Epithelial cell of esophagus (primary cell): ENCODE results near the gene WWTR1.

Experiments
- DNase-seq: peaks from one replicate; pipeline ENCODE4 v3.0.0; 2010; ENCODE audit warnings: low read depth
- H3K4me3 ChIP-seq: 2 replicates; pipeline ENCODE4 v1.5.1; 2011; ENCODE audit warnings: mild to moderate bottlenecking, low read length, control low read depth
- TF ChIP-seq, protein P1 (sequence below): IDR thresholded peaks from 2 replicates; pipeline ENCODE4 v1.5.1; 2011; ENCODE audit warnings: low read depth, mild to moderate bottlenecking, low read length, control low read depth, inconsistent platforms; ENCODE audit not compliant: insufficient read depth; ENCODE audit errors: missing control alignments

WWTR1 gene

DNA sequence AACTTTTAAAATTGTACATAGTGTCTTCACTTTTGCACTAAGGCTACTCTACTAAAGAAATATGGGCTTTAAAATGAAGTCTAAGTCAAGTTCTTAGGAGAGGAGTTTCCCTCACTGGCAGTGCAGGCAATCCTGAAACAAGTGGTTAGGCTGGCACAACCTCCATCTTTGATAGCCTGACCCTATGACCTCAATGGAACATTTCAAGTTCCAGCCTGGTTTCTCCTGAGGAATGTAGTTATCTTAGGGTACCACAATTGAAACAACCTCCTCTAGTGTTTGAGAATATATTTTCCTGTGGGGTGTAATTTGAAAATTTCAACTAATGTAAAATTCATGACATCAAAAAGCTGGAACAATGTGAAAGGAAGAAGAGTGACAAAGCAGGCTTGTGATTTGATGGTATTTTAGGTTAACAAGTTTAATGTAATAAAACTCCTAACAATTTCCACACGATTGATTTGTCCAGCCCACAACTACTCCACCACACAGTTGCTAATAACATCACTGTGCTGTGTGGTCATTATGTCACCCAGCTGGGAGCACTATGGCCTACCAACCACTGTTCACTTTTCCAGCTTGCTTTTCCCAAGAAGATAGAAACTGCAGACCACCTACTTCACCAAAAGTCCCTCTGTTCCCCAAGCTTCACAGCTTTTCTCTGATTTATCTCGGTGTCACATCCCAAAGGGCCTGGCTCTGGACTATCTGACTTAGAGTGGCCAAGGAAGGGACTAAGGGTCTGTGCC lies 1.8 kb downstream of the WWTR1 start:
- peak overlapping the region; percentile 59 for H3K4me3 ChIP-seq
- DNase-seq: no peak

GRCh38 chr3:149654188-149654601 lies 3.6 kb downstream of the WWTR1 start:
- TF ChIP-seq, protein P1, sequence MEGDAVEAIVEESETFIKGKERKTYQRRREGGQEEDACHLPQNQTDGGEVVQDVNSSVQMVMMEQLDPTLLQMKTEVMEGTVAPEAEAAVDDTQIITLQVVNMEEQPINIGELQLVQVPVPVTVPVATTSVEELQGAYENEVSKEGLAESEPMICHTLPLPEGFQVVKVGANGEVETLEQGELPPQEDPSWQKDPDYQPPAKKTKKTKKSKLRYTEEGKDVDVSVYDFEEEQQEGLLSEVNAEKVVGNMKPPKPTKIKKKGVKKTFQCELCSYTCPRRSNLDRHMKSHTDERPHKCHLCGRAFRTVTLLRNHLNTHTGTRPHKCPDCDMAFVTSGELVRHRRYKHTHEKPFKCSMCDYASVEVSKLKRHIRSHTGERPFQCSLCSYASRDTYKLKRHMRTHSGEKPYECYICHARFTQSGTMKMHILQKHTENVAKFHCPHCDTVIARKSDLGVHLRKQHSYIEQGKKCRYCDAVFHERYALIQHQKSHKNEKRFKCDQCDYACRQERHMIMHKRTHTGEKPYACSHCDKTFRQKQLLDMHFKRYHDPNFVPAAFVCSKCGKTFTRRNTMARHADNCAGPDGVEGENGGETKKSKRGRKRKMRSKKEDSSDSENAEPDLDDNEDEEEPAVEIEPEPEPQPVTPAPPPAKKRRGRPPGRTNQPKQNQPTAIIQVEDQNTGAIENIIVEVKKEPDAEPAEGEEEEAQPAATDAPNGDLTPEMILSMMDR: no peak
- no peak for DNase-seq
- no peak overlapping the region for H3K4me3 ChIP-seq

More for the DNA sequence above, 1.8 kb downstream of the WWTR1 start:
- TF ChIP-seq, protein P1: no peak

GRCh38 chr3:149653564-149653963 lies 4.3 kb downstream of the WWTR1 start:
- TF ChIP-seq, protein P1: no peak
- DNase-seq: no peak
- H3K4me3 ChIP-seq: no peak overlapping the region

DNA sequence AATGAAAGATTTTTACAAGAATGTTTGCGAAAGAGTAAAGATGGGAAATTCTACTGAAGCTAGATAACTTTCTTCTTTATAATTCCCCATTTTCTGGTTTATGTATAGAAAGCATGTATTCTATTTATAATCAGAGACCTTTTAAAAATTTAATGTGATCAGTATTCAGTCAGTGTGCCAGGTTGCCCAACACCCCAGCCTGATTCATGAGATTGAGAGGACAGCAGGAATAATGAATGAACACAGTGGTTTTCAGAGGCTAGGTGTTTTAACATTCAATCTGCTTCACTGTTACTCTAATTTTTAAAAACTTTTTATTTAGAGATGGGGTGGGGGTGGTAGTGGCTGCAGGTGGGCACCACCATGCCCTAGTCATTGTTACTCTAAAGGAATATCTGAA lies 4.7 kb downstream of the WWTR1 start:
- DNase-seq: no peak
- TF ChIP-seq, protein P1: no peak

DNA sequence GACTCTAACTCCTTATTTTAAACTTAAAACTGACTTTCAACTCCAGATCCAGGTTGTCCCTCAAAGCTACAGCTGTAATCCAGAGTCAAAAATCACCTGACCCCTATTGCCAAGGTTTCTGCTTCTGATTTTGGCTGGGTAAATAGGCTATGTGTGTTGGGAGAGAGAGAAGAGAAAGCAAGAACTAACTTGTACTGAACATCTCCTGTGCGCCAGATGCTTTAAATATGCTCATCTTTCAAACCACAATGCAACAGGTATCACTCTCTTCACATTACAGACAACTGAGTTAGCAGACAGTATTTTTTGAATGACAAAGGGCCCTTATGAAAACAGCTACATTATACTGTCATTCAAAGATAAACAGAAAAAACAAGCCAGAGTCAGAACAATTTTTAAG lies 7.0 kb downstream of the WWTR1 start:
- no peak overlapping the region for H3K4me3 ChIP-seq
- TF ChIP-seq, protein P1: no peak
- no peak for DNase-seq

More for the DNA sequence above, 4.7 kb downstream of the WWTR1 start:
- no peak overlapping the region for H3K4me3 ChIP-seq

GRCh38 chr3:149648525-149648924 lies 9.3 kb downstream of the WWTR1 start:
- peak; percentile 79 for DNase-seq
- TF ChIP-seq, protein P1: no peak
- H3K4me3 ChIP-seq: no peak overlapping the region

- TF ChIP-seq, protein P1: no peak
- peak; percentile 57 for DNase-seq
- no peak overlapping the region for H3K4me3 ChIP-seq
These were observed 10.0 kb downstream of the WWTR1 start for GRCh38 chr3:149647812-149648211.
